Lung (tissue), 12 donors: ENCODE data around the gene RNPEPL1. TPM values are rescaled to one million over a fixed set of nuclear protein-coding genes. Genes with fewer than 3 reads are reported as not detected.

Experiments used
- ATAC-seq: fragments of 200-7000 bp; cut with Tn5 transposase; one replicate; pipeline ENCODE4 v1.9.1; 2020; ENCODE audit warnings: moderate number of reproducible peaks; ENCODE audit not compliant: insufficient read depth, low FRiP score
- DNase-seq, 3 donors: peaks; one replicate each; pipeline ENCODE4 v3.0.0-alpha.2; 2013 to 2017
- H3K27ac ChIP-seq, 2 donors: one replicate each; pipeline ENCODE4 v1.5.1; 2013; ENCODE audit warnings: mild to moderate bottlenecking in 2 of 2, moderate library complexity in 2 of 2, control low read depth in 1 of 2, inconsistent platforms in 1 of 2, low read depth in 1 of 2, low read length in 1 of 2
- H3K27me3 ChIP-seq, 3 donors: one replicate each; pipeline ENCODE4 v1.5.1; 2013; ENCODE audit warnings: low read length in 2 of 3; ENCODE audit not compliant: control insufficient read depth in 3 of 3, insufficient read depth in 3 of 3
- H3K36me3 ChIP-seq, 4 donors: one replicate each; pipeline ENCODE4 v1.5.1; 2013; ENCODE audit warnings: low read length in 4 of 4, mild to moderate bottlenecking in 1 of 4, moderate library complexity in 1 of 4; ENCODE audit not compliant: control insufficient read depth in 4 of 4, insufficient read depth in 4 of 4
- H3K4me1 ChIP-seq, 5 donors: one replicate each; pipeline ENCODE4 v1.5.1; 2013; ENCODE audit warnings: low read length in 5 of 5, mild to moderate bottlenecking in 2 of 5, moderate library complexity in 1 of 5; ENCODE audit not compliant: control insufficient read depth in 5 of 5, insufficient read depth in 5 of 5
- H3K4me3 ChIP-seq: one replicate; pipeline ENCODE4 v1.5.1; 2013; ENCODE audit warnings: mild to moderate bottlenecking, control low read depth, moderate library complexity
- H3K9ac ChIP-seq, 2 donors: one replicate each; pipeline ENCODE4 v1.5.1; 2013; ENCODE audit warnings: low read length in 2 of 2, control low read depth in 1 of 2; ENCODE audit not compliant: insufficient read depth in 1 of 2
- H3K9me3 ChIP-seq, 4 donors: one replicate each; pipeline ENCODE4 v1.5.1; 2013; ENCODE audit warnings: low read length in 3 of 4, mild to moderate bottlenecking in 1 of 4, moderate library complexity in 1 of 4; ENCODE audit not compliant: control insufficient read depth in 4 of 4, insufficient read depth in 3 of 4
- WGBS, 2 donors: extraction: QIAGEN DNeasy Blood & Tissue Kit; methylation state at CpG; one replicate each; pipeline ENCODE4 v1.1.7; 2013; 5-methylcytosine and 5-hydroxymethylcytosine counted together
- polyA plus RNA-seq, 2 donors: library from polyadenylated mRNA; stranded (reverse); fragments of 200-250 nt; gene quantifications; one replicate each; pipeline ENCODE4 v1.2.1, GENCODE V29; 2013
- total RNA-seq, 2 donors: library from RNA; depleted of rRNA in 1 of 2; stranded (reverse); fragments of >200 nt in 1 of 2; gene quantifications; one replicate each; pipeline ENCODE4 v1.2.1, GENCODE V29; 2014 to 2021
- TF ChIP-seq, protein P1 (sequence below): IDR thresholded peaks from 2 replicates; pipeline ENCODE4 v1.5.1; 2012; ENCODE audit warnings: mild to moderate bottlenecking; ENCODE audit errors: control extremely low read depth, extremely low read depth
- donor health status: control.
- donor health status: control.
- donor health status: Bipolar disorder and iron deficiency.
- donor health status: healthy.
- donor health status: DM: yes; HTN: yes; CAD: no.

RNPEPL1 gene
- total and polyA plus RNA-seq, 4 donors = 24.5 to 235 (median 88.2) TPM

DNA sequence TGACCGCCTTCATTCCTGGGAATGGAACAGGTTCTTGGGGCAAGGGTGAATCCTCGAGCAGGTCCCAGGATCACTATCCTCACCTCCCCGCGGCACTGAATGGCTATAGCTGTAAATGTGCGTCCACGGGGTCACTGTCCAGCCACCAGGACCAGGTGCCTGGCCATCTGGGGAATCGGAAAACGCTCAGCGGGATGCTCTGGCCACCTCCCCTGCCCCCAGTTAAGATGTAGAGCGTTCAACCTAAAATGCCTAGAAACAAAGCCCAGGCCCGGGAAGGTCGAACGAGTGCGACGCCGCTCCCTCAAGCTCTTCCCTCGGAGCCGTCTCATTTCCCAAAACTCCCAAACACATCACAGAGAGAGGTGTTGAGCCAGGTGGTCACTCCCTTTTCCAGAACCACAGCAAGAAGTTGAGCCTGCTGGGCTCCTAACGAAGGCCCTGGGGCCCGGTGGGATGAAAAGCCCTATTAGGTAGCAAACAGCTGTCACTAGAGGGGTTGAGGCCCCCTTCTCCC, 17.5 kb downstream of the RNPEPL1 start:
- ATAC-seq (no peak), DNase-seq (no peak)
- H3K36me3 ChIP-seq = peaks cover 0 to 15% (median 5%) of the 10 kb centered on the region in 4 donors
- H3K4me1 ChIP-seq = peaks cover 0 to 28% (median 15%) of the 10 kb centered on the region in 5 donors
- no peaks in the 10 kb centered on the region for H3K27me3 ChIP-seq
- peak overlapping the region; percentile 92 for H3K4me3 ChIP-seq
- TF ChIP-seq, protein P1, sequence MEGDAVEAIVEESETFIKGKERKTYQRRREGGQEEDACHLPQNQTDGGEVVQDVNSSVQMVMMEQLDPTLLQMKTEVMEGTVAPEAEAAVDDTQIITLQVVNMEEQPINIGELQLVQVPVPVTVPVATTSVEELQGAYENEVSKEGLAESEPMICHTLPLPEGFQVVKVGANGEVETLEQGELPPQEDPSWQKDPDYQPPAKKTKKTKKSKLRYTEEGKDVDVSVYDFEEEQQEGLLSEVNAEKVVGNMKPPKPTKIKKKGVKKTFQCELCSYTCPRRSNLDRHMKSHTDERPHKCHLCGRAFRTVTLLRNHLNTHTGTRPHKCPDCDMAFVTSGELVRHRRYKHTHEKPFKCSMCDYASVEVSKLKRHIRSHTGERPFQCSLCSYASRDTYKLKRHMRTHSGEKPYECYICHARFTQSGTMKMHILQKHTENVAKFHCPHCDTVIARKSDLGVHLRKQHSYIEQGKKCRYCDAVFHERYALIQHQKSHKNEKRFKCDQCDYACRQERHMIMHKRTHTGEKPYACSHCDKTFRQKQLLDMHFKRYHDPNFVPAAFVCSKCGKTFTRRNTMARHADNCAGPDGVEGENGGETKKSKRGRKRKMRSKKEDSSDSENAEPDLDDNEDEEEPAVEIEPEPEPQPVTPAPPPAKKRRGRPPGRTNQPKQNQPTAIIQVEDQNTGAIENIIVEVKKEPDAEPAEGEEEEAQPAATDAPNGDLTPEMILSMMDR = no peak
- WGBS, 2 donors = 5 to 7% methylated on average over 20 of the region's 20 CpGs
- H3K9me3 ChIP-seq = no peaks in the 10 kb centered on the region
- H3K27ac ChIP-seq = peak overlapping the region; percentile 88 to 98
- H3K9ac ChIP-seq = peak overlapping the region; percentile 59 to 89

GRCh38 chr2:240586198-240586918, 18.1 kb downstream of the RNPEPL1 start, which contains the start of gene CAPN10:
TSS of gene CAPN10 (plus strand) at chr2:240586734. CDS start at chr2:240586912, 178 bp downstream.
- peak within 1 kb of the TSS; percentile 88 to 98 for H3K27ac ChIP-seq

GRCh38 chr2:240586919-240587800, 18.9 kb downstream of the RNPEPL1 start:
- peak; percentile 15 for ATAC-seq
- Histone ChIP-seq H3K27me3 (no peaks in the 10 kb centered on the region), H3K36me3 (peaks cover 0 to 23% (median 6%) of the 10 kb centered on the region in 4 donors), H3K27ac (peak overlapping the region; percentile 64 to 98), H3K4me3 (peak overlapping the region; percentile 81), H3K9me3 (no peaks in the 10 kb centered on the region), H3K4me1 (peaks cover 0 to 28% (median 15%) of the 10 kb centered on the region in 5 donors), H3K9ac (peak overlapping the region; percentile 8 to 37)
- no peak for DNase-seq
- WGBS, 2 donors = 4 to 5% methylated on average over 44 to 62 of the region's 62 CpGs
- TF ChIP-seq, protein P1 = no peak

More at GRCh38 chr2:240586198-240586918, 18.1 kb downstream of the RNPEPL1 start, which contains the start of gene CAPN10:
- TF ChIP-seq, protein P1 = no peak
- peak; percentile 95 for ATAC-seq
- peaks cover 0 to 28% (median 15%) of the 10 kb centered on the region in 5 donors for H3K4me1 ChIP-seq
- DNase-seq = peak; percentile 96 to 97 (median 96)
- H3K9me3 ChIP-seq = no peaks in the 10 kb centered on the region
- peak within 1 kb of the TSS; percentile 59 to 89 for H3K9ac ChIP-seq
- H3K27me3 ChIP-seq = no peaks in the 10 kb centered on the region
- peak within 1 kb of the TSS; percentile 92 for H3K4me3 ChIP-seq
- H3K36me3 ChIP-seq = peaks cover 0 to 19% (median 6%) of the 10 kb centered on the region in 4 donors
- 0 to 1% methylated on average over 62 to 88 of the region's 88 CpGs for WGBS, 2 donors
